Hepatocyte (in vitro differentiated cells): ENCODE results near the gene SSU72. TPM values are rescaled to one million over a fixed set of nuclear protein-coding genes. Genes with fewer than 3 reads are reported as not detected.

Experiments used
- DNase-seq: peaks from one replicate; pipeline ENCODE4 v3.0.0-alpha.2; 2016; ENCODE audit warnings: low spot score
- H2AFZ ChIP-seq: fragments of 200-600 bp; sonication (generic); 2 replicates; pipeline ENCODE4 v1.6.0; 2016; ENCODE audit warnings: antibody characterized with exemption, mild to moderate bottlenecking
- H3K27ac ChIP-seq: fragments of 200-600 bp; sonication (generic); 2 replicates; pipeline ENCODE4 v1.5.1; 2016; ENCODE audit warnings: mild to moderate bottlenecking
- H3K27me3 ChIP-seq: fragments of 200-600 bp; sonication (generic); 2 replicates; pipeline ENCODE4 v1.6.1; 2016
- H3K36me3 ChIP-seq: fragments of 200-600 bp; sonication (generic); replicated peaks from 2 replicates; pipeline ENCODE4 v1.5.1; 2016; ENCODE audit warnings: low read depth; ENCODE audit not compliant: insufficient read depth
- H3K4me1 ChIP-seq: fragments of 200-600 bp; sonication (generic); 2 replicates; pipeline ENCODE4 v1.5.1; 2016; ENCODE audit warnings: mild to moderate bottlenecking, moderate library complexity; ENCODE audit not compliant: insufficient read depth
- H3K4me2 ChIP-seq: fragments of 200-600 bp; sonication (generic); 2 replicates; pipeline ENCODE4 v1.6.0; 2016
- H3K4me3 ChIP-seq: fragments of 200-600 bp; sonication (generic); 2 replicates; pipeline ENCODE4 v1.5.1; 2016; ENCODE audit warnings: mild to moderate bottlenecking
- H3K79me2 ChIP-seq: fragments of 200-600 bp; sonication (generic); 2 replicates; pipeline ENCODE4 v1.6.0; 2017; ENCODE audit warnings: mild to moderate bottlenecking
- H3K9me2 ChIP-seq: fragments of 200-600 bp; sonication (generic); replicated peaks from 2 replicates; pipeline ENCODE4 v1.6.0; 2017; ENCODE audit warnings: mild to moderate bottlenecking; ENCODE audit not compliant: insufficient read depth
- H3K9me3 ChIP-seq: fragments of 200-600 bp; sonication (generic); 2 replicates; pipeline ENCODE4 v1.5.1; 2016; ENCODE audit warnings: low read depth, mild to moderate bottlenecking
- H4K20me1 ChIP-seq: fragments of 200-600 bp; sonication (generic); 2 replicates; pipeline ENCODE4 v1.6.0; 2016; ENCODE audit warnings: mild to moderate bottlenecking; ENCODE audit not compliant: insufficient read depth, poor library complexity, severe bottlenecking
- CTCF ChIP-seq: fragments of 200-600 bp; sonication (generic); IDR thresholded peaks from 2 replicates; pipeline ENCODE4 v1.5.1; 2016; ENCODE audit warnings: antibody characterized with exemption, mild to moderate bottlenecking; ENCODE audit not compliant: poor library complexity
- EZH2 ChIP-seq: fragments of 200-600 bp; sonication (generic); IDR thresholded peaks from 2 replicates; pipeline ENCODE4 v1.6.1; 2016; ENCODE audit warnings: antibody characterized with exemption, mild to moderate bottlenecking, borderline replicate concordance
- EZH2phosphoT487 ChIP-seq: fragments of 200-600 bp; sonication (generic); IDR thresholded peaks from one replicate; pipeline ENCODE4 v1.6.1; 2018; ENCODE audit warnings: antibody characterized with exemption, mild to moderate bottlenecking, low read depth, moderate library complexity; ENCODE audit not compliant: unreplicated experiment, severe bottlenecking
- WGBS: methylation state at CpG from one replicate; pipeline ENCODE4 v1.1.6; 2016; ENCODE audit warnings: low lambda C conversion rate; ENCODE audit errors: missing lambda C conversion rate; 5-methylcytosine and 5-hydroxymethylcytosine counted together
- polyA plus RNA-seq: library from polyadenylated mRNA; unstranded; fragments of >200 nt; fragmentation: Nextera tagmentation; extraction: Ambion mirVana; gene quantifications from 2 replicates; pipeline ENCODE4 v1.2.1, GENCODE V29; 2016
- total RNA-seq: library from RNA; depleted of rRNA; stranded (reverse); fragments of >200 nt; gene quantifications from 2 replicates; pipeline ENCODE4 v1.2.3, GENCODE V29; 2014

SSU72 gene
- total and polyA plus RNA-seq, 2 experiments from 2014 or later, result 75.7 to 203 TPM

GRCh38 chr1:1615256-1616044 lies 40.8 kb upstream of the SSU72 start, which contains the start of gene MIB2:
Gene MIB2, plus strand, starts transcription at chr1:1615500. Its CDS starts 7,953 bp downstream, at chr1:1623453.
- H3K9me3 ChIP-seq, result no peaks in the 10 kb centered on the region
- under 1% methylated on average over 92 of the region's 107 CpGs for WGBS
- TF ChIP-seq EZH2, result no peak
- TF ChIP-seq CTCF, result no peak
- no peak for TF ChIP-seq EZH2phosphoT487
- peaks cover 61% of the 10 kb centered on the region for H3K79me2 ChIP-seq
- H3K4me1 ChIP-seq, result peaks cover 19% of the 10 kb centered on the region
- no peaks in the 10 kb centered on the region for H3K9me2 ChIP-seq
- H3K36me3 ChIP-seq, result no peaks in the 10 kb centered on the region
- H4K20me1 ChIP-seq, result peaks cover 14% of the 10 kb centered on the region
- peak within 1 kb of the TSS; percentile 100 for H3K27ac ChIP-seq
- H3K4me3 ChIP-seq, result peak within 1 kb of the TSS; percentile 97
- peak within 1 kb of the TSS; percentile 94 for H3K4me2 ChIP-seq
- H2AFZ ChIP-seq, result peak within 1 kb of the TSS; percentile 88
- DNase-seq, result peak; percentile 99
- no peaks in the 10 kb centered on the region for H3K27me3 ChIP-seq

GRCh38 chr1:1614954-1615255 lies 40.2 kb upstream of the SSU72 start:
- no peaks in the 10 kb centered on the region for H3K9me2 ChIP-seq
- H3K4me3 ChIP-seq, result peak overlapping the region; percentile 48
- TF ChIP-seq EZH2, result no peak
- no peak for TF ChIP-seq CTCF
- no peak for TF ChIP-seq EZH2phosphoT487
- H3K27me3 ChIP-seq, result no peaks in the 10 kb centered on the region
- H3K79me2 ChIP-seq, result peaks cover 59% of the 10 kb centered on the region
- peak overlapping the region; percentile 94 for H3K4me2 ChIP-seq
- under 1% methylated on average over 21 of the region's 23 CpGs for WGBS
- DNase-seq, result no peak
- peaks cover 14% of the 10 kb centered on the region for H4K20me1 ChIP-seq
- H3K36me3 ChIP-seq, result no peaks in the 10 kb centered on the region
- no peak overlapping the region for H2AFZ ChIP-seq
- H3K27ac ChIP-seq, result peak overlapping the region; percentile 100
- H3K9me3 ChIP-seq, result no peaks in the 10 kb centered on the region
- peaks cover 19% of the 10 kb centered on the region for H3K4me1 ChIP-seq

GRCh38 chr1:1614204-1614953 lies 39.7 kb upstream of the SSU72 start:
- Histone ChIP-seq H3K4me2 (peak overlapping the region; percentile 94), H3K4me1 (peaks cover 19% of the 10 kb centered on the region), H4K20me1 (peaks cover 14% of the 10 kb centered on the region), H3K4me3 (peak overlapping the region; percentile 48), H3K27me3 (no peaks in the 10 kb centered on the region), H3K27ac (peak overlapping the region; percentile 100), H3K79me2 (peaks cover 55% of the 10 kb centered on the region), H3K9me2 (no peaks in the 10 kb centered on the region), H2AFZ (no peak overlapping the region), H3K36me3 (no peaks in the 10 kb centered on the region), H3K9me3 (no peaks in the 10 kb centered on the region)
- TF ChIP-seq EZH2 (no peak), CTCF (no peak), EZH2phosphoT487 (no peak)
- 26% methylated on average over 30 of the region's 30 CpGs for WGBS
- peak; percentile 88 for DNase-seq
